Pancreas (tissue), 10 donors: ENCODE measurements around the gene TNFSF8. TPM values are rescaled to one million over a fixed set of nuclear protein-coding genes. Genes with fewer than 3 reads are reported as not detected.

Experiments
- ATAC-seq, 4 donors: fragments of 200-7000 bp; cut with Tn5 transposase; one replicate each; pipeline versions ENCODE4 v1.8.0 to v1.9.1; 2020; ENCODE audit warnings: mild to moderate bottlenecking in 4 of 4, moderate library complexity in 4 of 4
- DNase-seq, 6 donors: peaks; one replicate each; pipeline ENCODE4 v3.0.0-alpha.2; 2020
- FAIRE-seq: peaks from 2 replicates; lab custom pipeline; 2012; peaks lifted over from hg19 to GRCh38; lab: Jason Lieb, UNC
- H3K27ac ChIP-seq, 4 donors: fragments of 200-600 bp; sonication (generic); 1 replicate in 3 of 4; 2 replicates in 1 of 4; pipeline versions ENCODE4 v1.5.0 to v1.8.0; 2020
- H3K27me3 ChIP-seq, 4 donors: fragments of 200-600 bp; one replicate each; pipeline ENCODE4 v1.8.0; 2021
- H3K36me3 ChIP-seq, 3 donors: fragments of 200-600 bp; sonication (generic) in 1 of 3; one replicate each; pipeline versions ENCODE4 v1.5.0 to v1.8.0; 2020 to 2021
- H3K4me1 ChIP-seq, 3 donors: fragments of 200-600 bp; one replicate each; pipeline ENCODE4 v1.8.0; 2021
- H3K4me3 ChIP-seq, 4 donors: fragments of 200-600 bp; sonication (generic) in 2 of 4; one replicate each; pipeline versions ENCODE4 v1.5.0 to v1.8.0; 2020 to 2021
- H3K9me3 ChIP-seq, 4 donors: fragments of 200-600 bp; one replicate each; pipeline ENCODE4 v1.8.0; 2021
- WGBS, 2 donors: extraction: QIAGEN DNeasy Blood & Tissue Kit; methylation state at CpG; one replicate each; pipeline ENCODE4 v1.1.7; 2013; 5-methylcytosine and 5-hydroxymethylcytosine counted together
- intact Hi-C, 3 donors: fragments of 100-400 bp; cut with DNase I; formaldehyde crosslinking; loops; one replicate each; pipeline versions ENCODE4 v1.11.1 to v1.14.2; 2022
- polyA plus RNA-seq, 2 donors: library from polyadenylated mRNA; stranded (reverse); fragments of 200-250 nt; gene quantifications; one replicate each; pipeline ENCODE4 v1.2.3, GENCODE V29; 2013
- total RNA-seq, 6 donors: library from RNA; stranded (reverse); fragmentation: NEBNext Ultra II Directional in 4 of 6; extraction: Animal tissue kit (Norgen Biotek cat#: 25700) in 4 of 6; gene quantifications; one replicate each; pipeline versions ENCODE4 v1.2.1 to v1.2.4, GENCODE V29; 2021 to 2023
- TF ChIP-seq, protein P1 (sequence below), 4 donors: fragments of 200-600 bp; sonication (generic) in 3 of 4; IDR thresholded peaks; one replicate each; pipeline versions ENCODE4 v1.5.0 to v1.8.0; 2021; ENCODE audit warnings: antibody characterized with exemption in 4 of 4
- donor health status: healthy with polysubstance abuse.
- donor health status: DM: no; HTN: no; CAD: no; lungs with moderate emphysema.
- donor health status: DM: no; HTN: no; CAD: no.
- donor health status: control.
- donor health status: control.
- donor health status: Bipolar disorder and iron deficiency.
- donor health status: DM: yes; HTN: yes; CAD: no.
- donor health status: DM: no; HTN: no; CAD: no.
- donor health status: DM: no; HTN: no; CAD: no.
- donor health status: DM: yes; HTN: yes; CAD: no.

The TNFSF8 gene
- total and polyA plus RNA-seq, 8 donors, result 0.05 to 1.0 (median 0.31) TPM

DNA sequence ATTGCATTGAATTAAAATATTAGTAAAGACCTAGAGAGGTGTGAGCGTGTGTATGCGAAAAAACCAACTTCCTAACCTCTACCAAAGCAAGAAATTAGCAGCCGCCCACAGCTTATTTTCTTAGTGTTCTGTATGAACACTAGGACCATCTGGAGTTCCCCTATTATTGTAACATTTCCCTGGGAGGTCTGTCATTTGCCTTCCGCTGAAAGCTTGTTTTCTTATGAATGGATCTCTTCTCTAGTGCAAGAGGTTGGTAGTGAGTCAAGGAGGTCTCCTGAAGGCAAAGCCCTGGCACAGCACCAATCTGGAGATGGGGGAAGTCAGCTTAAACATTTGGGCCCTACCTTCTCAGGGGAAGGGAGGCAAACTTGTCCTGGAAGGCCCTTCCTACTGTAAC, 10.8 kb downstream of the TNFSF8 start:
- no peak for FAIRE-seq
- H3K4me1 ChIP-seq, result no peaks in the 10 kb centered on the region
- DNase-seq, result no peak
- H3K27me3 ChIP-seq, result no peaks in the 10 kb centered on the region
- intact Hi-C loops, result loop anchor here in 1 of 3 donors (10.0 kb wide), 1 partner anchor 185 kb away; no protein-coding TSS in a partner anchor
- H3K36me3 ChIP-seq, result no peaks in the 10 kb centered on the region
- TF ChIP-seq, protein P1, sequence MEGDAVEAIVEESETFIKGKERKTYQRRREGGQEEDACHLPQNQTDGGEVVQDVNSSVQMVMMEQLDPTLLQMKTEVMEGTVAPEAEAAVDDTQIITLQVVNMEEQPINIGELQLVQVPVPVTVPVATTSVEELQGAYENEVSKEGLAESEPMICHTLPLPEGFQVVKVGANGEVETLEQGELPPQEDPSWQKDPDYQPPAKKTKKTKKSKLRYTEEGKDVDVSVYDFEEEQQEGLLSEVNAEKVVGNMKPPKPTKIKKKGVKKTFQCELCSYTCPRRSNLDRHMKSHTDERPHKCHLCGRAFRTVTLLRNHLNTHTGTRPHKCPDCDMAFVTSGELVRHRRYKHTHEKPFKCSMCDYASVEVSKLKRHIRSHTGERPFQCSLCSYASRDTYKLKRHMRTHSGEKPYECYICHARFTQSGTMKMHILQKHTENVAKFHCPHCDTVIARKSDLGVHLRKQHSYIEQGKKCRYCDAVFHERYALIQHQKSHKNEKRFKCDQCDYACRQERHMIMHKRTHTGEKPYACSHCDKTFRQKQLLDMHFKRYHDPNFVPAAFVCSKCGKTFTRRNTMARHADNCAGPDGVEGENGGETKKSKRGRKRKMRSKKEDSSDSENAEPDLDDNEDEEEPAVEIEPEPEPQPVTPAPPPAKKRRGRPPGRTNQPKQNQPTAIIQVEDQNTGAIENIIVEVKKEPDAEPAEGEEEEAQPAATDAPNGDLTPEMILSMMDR (IDR thresholded peaks at IDR 0.05), result no peak
- no peak overlapping the region for H3K4me3 ChIP-seq
- no peaks in the 10 kb centered on the region for H3K9me3 ChIP-seq
- 89 to 92% methylated on average over 4 of the region's 4 CpGs for WGBS, 2 donors
- ATAC-seq, result no peak
- H3K27ac ChIP-seq, result no peak overlapping the region

DNA sequence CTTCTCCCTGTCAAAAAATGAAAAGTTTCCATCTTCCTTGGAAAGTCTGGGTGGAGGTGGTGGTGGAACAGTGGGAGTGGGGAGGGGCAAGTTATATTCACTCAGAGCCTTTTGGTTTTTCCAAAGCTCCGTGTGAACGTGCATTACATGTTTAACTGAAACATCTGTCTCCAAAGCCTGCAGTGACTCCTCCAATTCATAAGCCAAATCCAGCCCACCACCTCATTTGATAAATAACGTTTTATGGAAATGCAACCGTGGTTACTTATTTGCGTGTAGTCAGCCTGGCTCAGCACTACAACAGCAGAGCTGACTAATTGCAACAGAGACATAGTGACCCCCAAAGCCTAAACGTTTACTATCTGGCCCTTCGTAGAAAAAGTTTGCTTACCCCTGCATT, 13.9 kb downstream of the TNFSF8 start:
- Histone ChIP-seq H3K4me3 (no peak overlapping the region), H3K9me3 (no peaks in the 10 kb centered on the region), H3K4me1 (no peaks in the 10 kb centered on the region), H3K27ac (no peak overlapping the region), H3K27me3 (no peaks in the 10 kb centered on the region), H3K36me3 (no peaks in the 10 kb centered on the region)
- no peak for DNase-seq
- TF ChIP-seq, protein P1 (IDR thresholded peaks at IDR 0.05), result no peak
- ATAC-seq, result no peak
- intact Hi-C loops, result loop anchor here in 1 of 3 donors (10.0 kb wide), 1 partner anchor 182 kb away; no protein-coding TSS in a partner anchor
- 53 to 54% methylated on average over 7 of the region's 7 CpGs for WGBS, 2 donors
- FAIRE-seq, result no peak

DNA sequence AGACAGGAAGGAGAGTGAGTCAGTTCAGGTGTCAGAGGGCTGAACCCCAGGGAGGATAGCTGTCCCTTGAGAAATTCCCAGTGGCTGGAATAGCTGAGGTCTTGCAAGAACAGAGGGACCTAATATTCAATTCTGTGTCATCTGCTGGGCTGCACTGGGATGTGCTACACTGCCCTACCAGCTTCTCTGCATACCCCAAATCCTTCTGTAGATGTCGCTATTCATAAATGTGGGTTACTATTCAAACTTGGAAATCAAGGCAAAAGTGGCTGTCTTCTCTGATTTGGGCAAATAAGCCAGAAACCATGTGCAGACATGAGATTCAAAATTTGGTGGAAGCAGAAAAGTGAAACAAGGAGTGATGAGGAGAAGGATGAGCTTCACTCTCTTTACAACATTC, 16.3 kb downstream of the TNFSF8 start:
- H3K4me3 ChIP-seq, result no peak overlapping the region

DNA sequence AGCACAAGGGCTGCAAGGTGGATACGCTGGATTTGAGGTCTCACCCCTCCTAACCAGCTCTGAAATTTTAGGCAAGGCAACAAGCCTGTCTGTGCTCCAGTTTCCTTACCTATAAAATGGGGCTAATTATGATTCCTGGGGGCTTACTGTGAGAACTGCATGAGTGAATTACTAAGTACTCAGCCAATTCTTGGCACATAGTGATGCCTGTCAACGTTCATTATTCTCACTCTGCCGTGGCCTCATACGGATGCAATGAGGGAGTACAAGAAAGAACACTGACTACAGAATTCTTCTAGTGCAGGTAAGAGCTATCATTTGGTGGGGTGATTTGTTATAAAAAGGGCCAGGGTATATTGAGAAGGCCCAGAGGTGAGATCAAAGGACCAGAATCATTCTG, 16.7 kb downstream of the TNFSF8 start:
- no peak overlapping the region for H3K4me3 ChIP-seq
- no peak overlapping the region for H3K27ac ChIP-seq
- DNase-seq (no peak), FAIRE-seq (no peak), ATAC-seq (no peak)
- no peaks in the 10 kb centered on the region for H3K36me3 ChIP-seq
- no peaks in the 10 kb centered on the region for H3K27me3 ChIP-seq
- no peaks in the 10 kb centered on the region for H3K9me3 ChIP-seq
- TF ChIP-seq, protein P1 (IDR thresholded peaks at IDR 0.05), result no peak
- intact Hi-C loops, result loop anchor here in 1 of 3 donors (10.0 kb wide), 1 partner anchor 179 kb away; no protein-coding TSS in a partner anchor
- no peaks in the 10 kb centered on the region for H3K4me1 ChIP-seq
- WGBS, 2 donors, result 68 to 69% methylated on average over 4 of the region's 4 CpGs

More for the DNA sequence above, 16.3 kb downstream of the TNFSF8 start:
- ATAC-seq (no peak), DNase-seq (no peak), FAIRE-seq (no peak)
- 55 to 57% methylated on average over 1 of the region's 1 CpG for WGBS, 2 donors
- no peaks in the 10 kb centered on the region for H3K9me3 ChIP-seq
- TF ChIP-seq, protein P1 (IDR thresholded peaks at IDR 0.05), result no peak
- intact Hi-C loops, result loop anchor here in 1 of 3 donors (10.0 kb wide), 1 partner anchor 179 kb away; no protein-coding TSS in a partner anchor
- H3K36me3 ChIP-seq, result no peaks in the 10 kb centered on the region
- H3K27me3 ChIP-seq, result no peaks in the 10 kb centered on the region
- H3K4me1 ChIP-seq, result no peaks in the 10 kb centered on the region
- H3K27ac ChIP-seq, result no peak overlapping the region

DNA sequence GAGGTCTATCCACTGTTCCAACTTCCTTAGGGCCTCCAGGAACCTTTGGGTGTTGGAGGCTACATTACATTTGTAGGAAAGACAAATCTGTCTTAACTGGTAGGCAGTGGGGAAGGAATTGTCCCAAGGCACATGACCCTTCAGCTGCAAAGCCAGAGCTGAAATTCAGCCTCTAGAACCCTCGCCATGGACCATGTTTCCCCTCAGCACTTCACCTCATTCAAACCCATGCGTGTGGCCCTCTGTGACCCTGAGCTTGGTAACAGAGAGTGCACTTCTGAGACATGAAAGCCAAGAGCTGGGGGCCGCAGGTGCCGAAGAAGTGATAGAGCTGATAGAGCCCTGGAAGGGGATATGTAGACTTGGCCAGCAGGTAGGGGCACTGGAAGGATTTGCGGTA, 17.2 kb downstream of the TNFSF8 start:
- Histone ChIP-seq H3K4me1 (no peaks in the 10 kb centered on the region), H3K9me3 (no peaks in the 10 kb centered on the region), H3K4me3 (no peak overlapping the region), H3K27ac (no peak overlapping the region), H3K27me3 (no peaks in the 10 kb centered on the region), H3K36me3 (no peaks in the 10 kb centered on the region)
- 67 to 76% methylated on average over 5 of the region's 5 CpGs for WGBS, 2 donors
- ATAC-seq (no peak), FAIRE-seq (no peak), DNase-seq (no peak)
- intact Hi-C loops, result loop anchor here in 1 of 3 donors (10.0 kb wide), 1 partner anchor 178 kb away; no protein-coding TSS in a partner anchor
- TF ChIP-seq, protein P1 (IDR thresholded peaks at IDR 0.05), result no peak
